Pancreas (tissue), 10 donors: Measurements from ENCODE around the gene GPRIN2. TPM values are rescaled to one million over a fixed set of nuclear protein-coding genes. Genes with fewer than 3 reads are reported as not detected.
"Not testable (repeated sequence)": the region's sequence is repeated elsewhere in the genome, so short reads cannot be mapped to it uniquely, and the experiment has no call there.

Source experiments
- ATAC-seq, 4 donors: fragments of 200-7000 bp; cut with Tn5 transposase; one replicate each; pipeline versions ENCODE4 v1.8.0 to v1.9.1; 2020; ENCODE audit warnings: mild to moderate bottlenecking in 4 of 4, moderate library complexity in 4 of 4
- DNase-seq, 6 donors: peaks; one replicate each; pipeline ENCODE4 v3.0.0-alpha.2; 2020
- FAIRE-seq: peaks from 2 replicates; lab custom pipeline; 2012; peaks lifted over from hg19 to GRCh38; lab: Jason Lieb, UNC
- H3K27ac ChIP-seq, 4 donors: fragments of 200-600 bp; sonication (generic); 1 replicate in 3 of 4; 2 replicates in 1 of 4; pipeline versions ENCODE4 v1.5.0 to v1.8.0; 2020
- H3K27me3 ChIP-seq, 4 donors: fragments of 200-600 bp; one replicate each; pipeline ENCODE4 v1.8.0; 2021
- H3K36me3 ChIP-seq, 3 donors: fragments of 200-600 bp; sonication (generic) in 1 of 3; one replicate each; pipeline versions ENCODE4 v1.5.0 to v1.8.0; 2020 to 2021
- H3K4me1 ChIP-seq, 3 donors: fragments of 200-600 bp; one replicate each; pipeline ENCODE4 v1.8.0; 2021
- H3K4me3 ChIP-seq, 4 donors: fragments of 200-600 bp; sonication (generic) in 2 of 4; one replicate each; pipeline versions ENCODE4 v1.5.0 to v1.8.0; 2020 to 2021
- H3K9me3 ChIP-seq, 4 donors: fragments of 200-600 bp; one replicate each; pipeline ENCODE4 v1.8.0; 2021
- WGBS, 2 donors: extraction: QIAGEN DNeasy Blood & Tissue Kit; methylation state at CpG; one replicate each; pipeline ENCODE4 v1.1.7; 2013; 5-methylcytosine and 5-hydroxymethylcytosine counted together
- intact Hi-C, 3 donors: fragments of 100-400 bp; cut with DNase I; formaldehyde crosslinking; loops; one replicate each; pipeline versions ENCODE4 v1.11.1 to v1.14.2; 2022
- polyA plus RNA-seq, 2 donors: library from polyadenylated mRNA; stranded (reverse); fragments of 200-250 nt; gene quantifications; one replicate each; pipeline ENCODE4 v1.2.3, GENCODE V29; 2013
- total RNA-seq, 6 donors: library from RNA; stranded (reverse); fragmentation: NEBNext Ultra II Directional in 4 of 6; extraction: Animal tissue kit (Norgen Biotek cat#: 25700) in 4 of 6; gene quantifications; one replicate each; pipeline versions ENCODE4 v1.2.1 to v1.2.4, GENCODE V29; 2021 to 2023
- donor health status: healthy with polysubstance abuse.
- donor health status: DM: no; HTN: no; CAD: no; lungs with moderate emphysema.
- donor health status: DM: no; HTN: no; CAD: no.
- donor health status: control.
- donor health status: control.
- donor health status: Bipolar disorder and iron deficiency.
- donor health status: DM: yes; HTN: yes; CAD: no.
- donor health status: DM: no; HTN: no; CAD: no.
- donor health status: DM: no; HTN: no; CAD: no.
- donor health status: DM: yes; HTN: yes; CAD: no.

The GPRIN2 gene
- total and polyA plus RNA-seq, 8 donors, result 3.7 to 14.0 (median 5.2) TPM

GRCh38 chr10:46587546-46587945 lies 31.1 kb upstream of the GPRIN2 start:
- H3K27ac ChIP-seq, H3K4me1 ChIP-seq, ATAC-seq, H3K36me3 ChIP-seq, H3K9me3 ChIP-seq, H3K27me3 ChIP-seq, intact Hi-C loops, FAIRE-seq, DNase-seq, H3K4me3 ChIP-seq: not testable (repeated sequence)
- WGBS, 2 donors, result no CpG with 5 or more reads among the region's 24 CpGs

GRCh38 chr10:46585246-46585645 lies 28.8 kb upstream of the GPRIN2 start:
- H3K27ac ChIP-seq, intact Hi-C loops, H3K4me3 ChIP-seq, H3K36me3 ChIP-seq, DNase-seq, H3K27me3 ChIP-seq, FAIRE-seq, H3K4me1 ChIP-seq, ATAC-seq, H3K9me3 ChIP-seq: not testable (repeated sequence)
- no CpG with 5 or more reads among the region's 13 CpGs for WGBS, 2 donors

GRCh38 chr10:46584196-46584595 lies 27.7 kb upstream of the GPRIN2 start:
- H3K27ac ChIP-seq, result not testable (repeated sequence)

GRCh38 chr10:46582568-46582967 lies 26.1 kb upstream of the GPRIN2 start:
- H3K9me3 ChIP-seq, FAIRE-seq, DNase-seq, H3K27me3 ChIP-seq, H3K4me3 ChIP-seq, H3K36me3 ChIP-seq, H3K4me1 ChIP-seq, intact Hi-C loops, H3K27ac ChIP-seq: not testable (repeated sequence)
- ATAC-seq, result peak; percentile 84 to 91 (median 86)
- WGBS, 2 donors, result 23 to 33% methylated on average over 1 to 4 of the region's 11 CpGs

More at GRCh38 chr10:46584196-46584595, 27.7 kb upstream of the GPRIN2 start:
- H3K9me3 ChIP-seq, FAIRE-seq, H3K36me3 ChIP-seq, ATAC-seq, H3K27me3 ChIP-seq, H3K4me1 ChIP-seq, H3K4me3 ChIP-seq, intact Hi-C loops: not testable (repeated sequence)
- peak in 1 of 6 donors; percentile 41 for DNase-seq
- 96 to 100% methylated on average over 1 to 7 of the region's 11 CpGs for WGBS, 2 donors

- FAIRE-seq, H3K27ac ChIP-seq, H3K9me3 ChIP-seq, H3K36me3 ChIP-seq, H3K27me3 ChIP-seq, H3K4me1 ChIP-seq, H3K4me3 ChIP-seq, intact Hi-C loops: not testable (repeated sequence)
- WGBS, 2 donors, result 87 to 91% methylated on average over 5 to 9 of the region's 12 CpGs
- peak in 1 of 4 donors; percentile 0 for ATAC-seq
- DNase-seq, result peak in 2 of 6 donors; percentile 16 to 32
Measured at GRCh38 chr10:46581997-46582396, 25.5 kb upstream of the GPRIN2 start.

GRCh38 chr10:46579378-46579777 lies 22.9 kb upstream of the GPRIN2 start:
- 72% methylated on average over 12 of the region's 21 CpGs; no CpG with 5 or more reads in 1 of the 2 donors for WGBS, 2 donors
- not testable (repeated sequence) for ATAC-seq
- DNase-seq, result peak in 1 of 6 donors; percentile 19

GRCh38 chr10:46578474-46579178 lies 22.2 kb upstream of the GPRIN2 start, which contains the start of gene SYT15:
Gene SYT15, plus strand, starts transcription at chr10:46579128. Its CDS starts 41 bp downstream, at chr10:46579169.
- H3K4me3 ChIP-seq, result not testable (repeated sequence)
- 4 to 11% methylated on average over 13 to 49 of the region's 68 CpGs for WGBS, 2 donors

More at GRCh38 chr10:46579378-46579777, 22.9 kb upstream of the GPRIN2 start:
- H3K36me3 ChIP-seq, intact Hi-C loops, FAIRE-seq, H3K27ac ChIP-seq, H3K27me3 ChIP-seq, H3K4me3 ChIP-seq, H3K4me1 ChIP-seq, H3K9me3 ChIP-seq: not testable (repeated sequence)

GRCh38 chr10:46577624-46578473 lies 21.4 kb upstream of the GPRIN2 start:
- H3K4me3 ChIP-seq, H3K4me1 ChIP-seq, H3K27ac ChIP-seq, H3K36me3 ChIP-seq, FAIRE-seq, ATAC-seq, intact Hi-C loops, H3K27me3 ChIP-seq, H3K9me3 ChIP-seq: not testable (repeated sequence)
- DNase-seq, result peak in 2 of 6 donors; percentile 12 to 47
- WGBS, 2 donors, result 59 to 68% methylated on average over 23 to 41 of the region's 50 CpGs

More at GRCh38 chr10:46578474-46579178, 22.2 kb upstream of the GPRIN2 start, which contains the start of gene SYT15:
- ATAC-seq (peak; percentile 2 to 37 (median 11)), DNase-seq (peak in 1 of 6 donors; percentile 25)
- H3K36me3 ChIP-seq, FAIRE-seq, intact Hi-C loops, H3K9me3 ChIP-seq, H3K4me1 ChIP-seq, H3K27me3 ChIP-seq, H3K27ac ChIP-seq: not testable (repeated sequence)

- FAIRE-seq, DNase-seq: not testable (repeated sequence)
- WGBS, 2 donors, result 68 to 69% methylated on average over 3 of the region's 4 CpGs
Measured at GRCh38 chr10:46573884-46574283, 17.4 kb upstream of the GPRIN2 start.

GRCh38 chr10:46573314-46573713 lies 16.9 kb upstream of the GPRIN2 start:
- intact Hi-C loops, H3K27me3 ChIP-seq, H3K9me3 ChIP-seq, H3K36me3 ChIP-seq, H3K4me3 ChIP-seq, H3K4me1 ChIP-seq, FAIRE-seq, H3K27ac ChIP-seq: not testable (repeated sequence)
- 47 to 65% methylated on average over 2 to 3 of the region's 5 CpGs for WGBS, 2 donors
- peak in 1 of 6 donors; percentile 2 for DNase-seq
- ATAC-seq, result peak in 1 of 4 donors; percentile 46

More at GRCh38 chr10:46573884-46574283, 17.4 kb upstream of the GPRIN2 start:
- H3K9me3 ChIP-seq, H3K27me3 ChIP-seq, H3K36me3 ChIP-seq, ATAC-seq, H3K27ac ChIP-seq, intact Hi-C loops, H3K4me3 ChIP-seq, H3K4me1 ChIP-seq: not testable (repeated sequence)

- DNase-seq, result peak; percentile 69 to 84 (median 74)
- intact Hi-C loops, H3K4me1 ChIP-seq, H3K4me3 ChIP-seq, H3K9me3 ChIP-seq, FAIRE-seq, H3K36me3 ChIP-seq, H3K27me3 ChIP-seq, H3K27ac ChIP-seq: not testable (repeated sequence)
- 27 to 35% methylated on average over 2 to 3 of the region's 4 CpGs for WGBS, 2 donors
- peak; percentile 79 to 92 (median 88) for ATAC-seq
Measured at GRCh38 chr10:46572765-46573164, 16.3 kb upstream of the GPRIN2 start.
